B cell (primary cell): ENCODE data around the gene CPLX3. TPM values are rescaled to one million over a fixed set of nuclear protein-coding genes. Genes with fewer than 3 reads are reported as not detected.
A peak's percentile ranks its signal among the peaks of the same experiment; 100 is the strongest.

Experiments
- ATAC-seq: fragments of 200-7000 bp; cut with Tn5 transposase; one replicate; pipeline ENCODE4 v1.10.0; 2021; ENCODE audit warnings: low read depth, mild to moderate bottlenecking, moderate number of reproducible peaks, moderate library complexity
- CTCF ChIA-PET: fragments of 350-600 bp; sonication (Branson Sonifier 250); formaldehyde crosslinking; loops from one replicate; lab custom pipeline; 2021; ENCODE audit warnings: antibody characterized with exemption, inconsistent platforms; lab: Charles Lee
- POLR2A ChIA-PET: fragments of 350-600 bp; sonication (Branson Sonifier 250); formaldehyde crosslinking; loops from one replicate; lab custom pipeline; 2021; ENCODE audit warnings: antibody characterized with exemption; lab: Charles Lee
- DNase-seq: peaks from one replicate; pipeline ENCODE4 v3.0.0; 2013
- H2AFZ ChIP-seq: 2 replicates; pipeline ENCODE4 v1.6.1; 2012; ENCODE audit warnings: mild to moderate bottlenecking, low read depth, low read length; ENCODE audit not compliant: insufficient read depth, poor library complexity, severe bottlenecking
- H3K27ac ChIP-seq, 2 donors: 1 replicate in 1 of 2; 2 replicates in 1 of 2; pipeline ENCODE4 v1.5.1; 2012 to 2013; ENCODE audit warnings: low read length in 2 of 2, mild to moderate bottlenecking in 2 of 2, moderate library complexity in 1 of 2
- H3K27me3 ChIP-seq, 4 experiments: fragments of 200-600 bp in 1 of 4; sonication (generic) in 1 of 4; replicated peaks in 1 of 4; 1 replicate in 2 of 4; 2 replicates in 2 of 4; pipeline versions ENCODE4 v1.6.1 to v1.7.0; 2013 to 2016; ENCODE audit warnings: low read length in 3 of 4, mild to moderate bottlenecking in 2 of 4, mixed read lengths in 1 of 4, moderate library complexity in 1 of 4; ENCODE audit not compliant: insufficient read depth in 4 of 4, control insufficient read depth in 3 of 4; ENCODE audit errors: control extremely low read depth in 1 of 4
- H3K36me3 ChIP-seq, 2 experiments: replicated peaks in 1 of 2; 1 replicate in 1 of 2; 2 replicates in 1 of 2; pipeline versions ENCODE4 v1.6.1 to v1.7.1; 2013; ENCODE audit warnings: low read length in 1 of 2; ENCODE audit not compliant: insufficient read depth in 2 of 2, control insufficient read depth in 1 of 2; ENCODE audit errors: control extremely low read depth in 1 of 2, extremely low read depth in 1 of 2
- H3K4me1 ChIP-seq, 2 donors: fragments of 200-600 bp in 1 of 2; sonication (generic) in 1 of 2; 1 replicate in 1 of 2; 2 replicates in 1 of 2; pipeline versions ENCODE4 v1.5.1 to v1.6.1; 2013 to 2017; ENCODE audit warnings: low read length in 2 of 2; ENCODE audit not compliant: control insufficient read depth in 2 of 2, insufficient read depth in 2 of 2
- H3K4me2 ChIP-seq: replicated peaks from 2 replicates; pipeline ENCODE3; 2012; ENCODE audit warnings: mild to moderate bottlenecking, low read depth, low read length; ENCODE audit not compliant: poor library complexity, severe bottlenecking
- H3K4me3 ChIP-seq, 5 experiments: fragments of 200-600 bp in 1 of 5; sonication (generic) in 1 of 5; 1 replicate in 3 of 5; 2 replicates in 2 of 5; pipeline versions ENCODE4 v1.5.1 to v1.7.0; 2011 to 2016; ENCODE audit warnings: low read length in 4 of 5, mild to moderate bottlenecking in 4 of 5, low read depth in 2 of 5, control low read depth in 1 of 5, moderate library complexity in 1 of 5; ENCODE audit not compliant: insufficient read depth in 1 of 5; ENCODE audit errors: control extremely low read depth in 1 of 5, extremely low read depth in 1 of 5
- H3K79me2 ChIP-seq: fragments of 200-600 bp; sonication (generic); one replicate; pipeline ENCODE4 v1.6.0; 2016; ENCODE audit warnings: low read length; ENCODE audit not compliant: control insufficient read depth, insufficient read depth
- H3K9ac ChIP-seq: fragments of 200-600 bp; sonication (generic); 2 replicates; pipeline ENCODE4 v1.6.1; 2017; ENCODE audit warnings: mild to moderate bottlenecking, low read length, moderate library complexity
- H3K9me3 ChIP-seq, 3 donors: one replicate each; pipeline versions ENCODE4 v1.6.1 to v1.7.1; 2013; ENCODE audit warnings: low read length in 2 of 3; ENCODE audit not compliant: control insufficient read depth in 2 of 3, insufficient read depth in 1 of 3; ENCODE audit errors: control extremely low read depth in 1 of 3
- H4K20me1 ChIP-seq: 2 replicates; pipeline ENCODE4 v1.6.0; 2012; ENCODE audit warnings: mild to moderate bottlenecking, low read length; ENCODE audit not compliant: insufficient read depth, control insufficient read depth, poor library complexity, severe bottlenecking
- H3K27ac Mint-ChIP-seq: one replicate; pipeline ENCODE4 v1.8.0; 2021; ENCODE audit warnings: mixed read lengths
- H3K27me3 Mint-ChIP-seq: one replicate; pipeline ENCODE4 v1.8.0; 2021; ENCODE audit warnings: mixed read lengths
- H3K4me1 Mint-ChIP-seq: one replicate; pipeline ENCODE4 v1.8.0; 2021; ENCODE audit warnings: mixed read lengths
- H3K4me3 Mint-ChIP-seq: one replicate; pipeline ENCODE4 v1.8.0; 2021; ENCODE audit warnings: mixed read lengths
- H3K9me3 Mint-ChIP-seq: one replicate; pipeline ENCODE4 v1.8.0; 2022; ENCODE audit warnings: mixed read lengths; ENCODE audit not compliant: insufficient read depth
- CTCF ChIP-seq: fragments of 200-600 bp; IDR thresholded peaks from one replicate; pipeline ENCODE4 v1.8.0; 2022; ENCODE audit warnings: antibody characterized with exemption, mild to moderate bottlenecking
- EZH2 ChIP-seq: IDR thresholded peaks from 2 replicates; pipeline ENCODE4 v1.6.1; 2012; ENCODE audit warnings: borderline replicate concordance, low read depth, mild to moderate bottlenecking, moderate library complexity, low read length; ENCODE audit not compliant: insufficient read depth, poor library complexity, severe bottlenecking
- WGBS: methylation state at CpG from one replicate; pipeline ENCODE4 v1.1.5; 2013; ENCODE audit warnings: missing lambda C conversion rate; ENCODE audit not compliant: insufficient coverage; 5-methylcytosine and 5-hydroxymethylcytosine counted together
- intact Hi-C: fragments of 100-400 bp; cut with micrococcal nuclease; formaldehyde crosslinking; loops from one replicate; pipeline ENCODE4 v1.10.0; 2022
- polyA plus RNA-seq: library from polyadenylated mRNA; depleted of rRNA; stranded (reverse); fragments of >200 nt; gene quantifications from 2 replicates; pipeline ENCODE4 v1.2.3, GENCODE V29; 2012
- total RNA-seq, 2 donors: library from RNA; stranded (reverse); fragments of 120-200 nt in 1 of 2; gene quantifications; 1 replicate in 1 of 2; 2 replicates in 1 of 2; pipeline versions ENCODE4 v1.2.3 to v1.2.4, GENCODE V29; 2013 to 2022

The CPLX3 gene
- total and polyA plus RNA-seq, 2 donors (not counting 1 experiment from before 2014, with no cell fraction given), result 0.60 TPM; not detected in 1

- DNase-seq, result no peak
- peaks cover 49% of the 10 kb centered on the region for H3K79me2 ChIP-seq
- no peak overlapping the region for H3K4me3 ChIP-seq
- Mint-ChIP-seq H3K27me3 (no peaks in the 10 kb centered on the region), H3K4me1 (peaks cover 35% of the 10 kb centered on the region), H3K27ac (no peak overlapping the region), H3K4me3 (no peak overlapping the region), H3K9me3 (no peaks in the 10 kb centered on the region)
- H4K20me1 ChIP-seq, result peaks cover 73% of the 10 kb centered on the region
- no peak for ATAC-seq
- intact Hi-C loops, result no loop called here
- H3K27ac ChIP-seq, result no peak overlapping the region
- no peaks in the 10 kb centered on the region for H3K9me3 ChIP-seq
- CTCF ChIA-PET, result interaction anchor here (1.7 kb wide), 1 partner anchor 11 kb away, joined by 8 read pairs; no protein-coding TSS in a partner anchor
- TF ChIP-seq CTCF, result no peak
- TF ChIP-seq EZH2, result no peak
- 85% methylated on average over 10 of the region's 13 CpGs for WGBS
- H3K4me2 ChIP-seq, result no peak overlapping the region
- H3K4me1 ChIP-seq, result peaks cover 30 to 38% of the 10 kb centered on the region in 2 donors
- POLR2A ChIA-PET, result no interaction called here
- H3K27me3 ChIP-seq, result no peaks in the 10 kb centered on the region
- H3K9ac ChIP-seq, result no peak overlapping the region
- H2AFZ ChIP-seq, result no peak overlapping the region
- peaks cover 1 to 55% of the 10 kb centered on the region in 2 experiments for H3K36me3 ChIP-seq
Measured at GRCh38 chr15:74854453-74855022, 28.1 kb downstream of the CPLX3 start.

GRCh38 chr15:74855857-74856256, 29.4 kb downstream of the CPLX3 start:
- H2AFZ ChIP-seq, result no peak overlapping the region
- H3K27me3 ChIP-seq, result no peaks in the 10 kb centered on the region
- Mint-ChIP-seq H3K27ac (peak overlapping the region; percentile 65), H3K27me3 (no peaks in the 10 kb centered on the region), H3K9me3 (no peaks in the 10 kb centered on the region), H3K4me1 (peaks cover 36% of the 10 kb centered on the region), H3K4me3 (peak overlapping the region; percentile 57)
- DNase-seq, result no peak
- no peaks in the 10 kb centered on the region for H3K9me3 ChIP-seq
- no peak for ATAC-seq
- intact Hi-C loops, result no loop called here
- WGBS, result 100% methylated on average over 1 of the region's 2 CpGs
- TF ChIP-seq EZH2 (no peak), CTCF (no peak)
- ChIA-PET POLR2A (interaction anchor here (0.7 kb wide), 1 partner anchor 17 kb away, joined by 4 read pairs; the partner anchor contains the start of gene SCAMP2), CTCF (interaction anchor here (0.6 to 4.8 kb wide), 5 partner anchors 20 to 512 kb away, joined by 3 to 23 read pairs (median 4); no protein-coding TSS in a partner anchor)
- H3K9ac ChIP-seq, result no peak overlapping the region
- peaks cover 34 to 46% of the 10 kb centered on the region in 2 donors for H3K4me1 ChIP-seq
- no peak overlapping the region for H3K4me2 ChIP-seq
- peaks cover 87% of the 10 kb centered on the region for H4K20me1 ChIP-seq
- H3K4me3 ChIP-seq, result no peak overlapping the region
- no peak overlapping the region for H3K27ac ChIP-seq
- peaks cover 62% of the 10 kb centered on the region for H3K79me2 ChIP-seq
- peaks cover 0 to 41% of the 10 kb centered on the region in 2 experiments for H3K36me3 ChIP-seq
